IMR-90 (cell line): ENCODE data around the gene GNG5. TPM values are rescaled to one million over a fixed set of nuclear protein-coding genes. Genes with fewer than 3 reads are reported as not detected.

Source experiments
- ATAC-seq: fragments of 200-7000 bp; cut with Tn5 transposase; 2 replicates; pipeline ENCODE4 v1.9.1; 2020; ENCODE audit warnings: low read depth, mild to moderate bottlenecking, moderate library complexity
- BruUV-seq: library from RNA; stranded (reverse); fragments of 400-500 nt; replicated peaks from 2 replicates; lab custom pipeline; 2021; lab: Mats Ljungman, UMichigan
- CTCF ChIA-PET: fragments of 300-600 bp; formaldehyde crosslinking; extraction: SDS; loops from one replicate; lab custom pipeline; 2021; ENCODE audit warnings: antibody characterized with exemption; lab: Yijun Ruan, JAX
- POLR2A ChIA-PET: fragments of 300-600 bp; sonication (Branson Sonifier 250); formaldehyde crosslinking; loops from one replicate; lab custom pipeline; 2022; ENCODE audit warnings: antibody characterized with exemption; ENCODE audit not compliant: unreplicated experiment; lab: Charles Lee
- DNase-seq: peaks from one replicate; pipeline ENCODE4 v3.0.0; 2013
- H2AFZ ChIP-seq: replicated peaks from 2 replicates; pipeline ENCODE3; 2013; ENCODE audit warnings: low read length, mild to moderate bottlenecking; ENCODE audit not compliant: poor library complexity
- H2AK5ac ChIP-seq: 2 replicates; pipeline ENCODE4 v1.6.1; 2013; ENCODE audit warnings: low read depth, low read length, inconsistent platforms
- H2AK9ac ChIP-seq: replicated peaks from 2 replicates; pipeline ENCODE3; 2013; ENCODE audit warnings: mild to moderate bottlenecking, low read depth, low read length, moderate library complexity; ENCODE audit not compliant: poor library complexity
- H2BK120ac ChIP-seq: 2 replicates; pipeline ENCODE4 v1.6.1; 2013; ENCODE audit warnings: low read depth, low read length, inconsistent platforms
- H2BK15ac ChIP-seq: 3 replicates; pipeline ENCODE4 v1.6.1; 2013; ENCODE audit warnings: low read depth, low read length, inconsistent platforms
- H2BK20ac ChIP-seq: 2 replicates; pipeline ENCODE4 v1.6.1; 2013; ENCODE audit warnings: low read depth, mild to moderate bottlenecking, inconsistent platforms, low read length, moderate library complexity
- H2BK5ac ChIP-seq: 2 replicates; pipeline ENCODE4 v1.6.1; 2013; ENCODE audit warnings: mild to moderate bottlenecking, low read depth, low read length, inconsistent platforms; ENCODE audit not compliant: poor library complexity, severe bottlenecking
- H3K14ac ChIP-seq: replicated peaks from 2 replicates; pipeline ENCODE4 v1.6.1; 2013; ENCODE audit warnings: low read depth, low read length, inconsistent platforms
- H3K18ac ChIP-seq: 2 replicates; pipeline ENCODE4 v1.6.1; 2013; ENCODE audit warnings: low read depth, low read length, control low read depth
- H3K23ac ChIP-seq: 2 replicates; pipeline ENCODE4 v1.6.1; 2013; ENCODE audit warnings: low read depth, low read length, inconsistent platforms
- H3K27ac ChIP-seq: 2 replicates; pipeline ENCODE4 v1.5.1; 2013; ENCODE audit warnings: mild to moderate bottlenecking, control low read depth, low read length; ENCODE audit not compliant: insufficient read depth
- H3K27me3 ChIP-seq: 2 replicates; pipeline ENCODE4 v1.6.1; 2013; ENCODE audit warnings: low read length; ENCODE audit not compliant: control insufficient read depth, insufficient read depth
- H3K36me3 ChIP-seq: 2 replicates; pipeline ENCODE4 v1.6.1; 2013; ENCODE audit warnings: low read length, mixed read lengths; ENCODE audit not compliant: control insufficient read depth, insufficient read depth
- H3K4ac ChIP-seq: 2 replicates; pipeline ENCODE4 v1.6.1; 2013; ENCODE audit warnings: low read depth, low read length, inconsistent platforms
- H3K4me1 ChIP-seq: 2 replicates; pipeline ENCODE4 v1.6.1; 2013; ENCODE audit warnings: low read length, mixed read lengths; ENCODE audit not compliant: control insufficient read depth, insufficient read depth
- H3K4me2 ChIP-seq: 2 replicates; pipeline ENCODE4 v1.6.1; 2013; ENCODE audit warnings: low read depth, mild to moderate bottlenecking, control low read depth, low read length, moderate library complexity
- H3K4me3 ChIP-seq: 2 replicates; pipeline ENCODE4 v1.5.1; 2013; ENCODE audit warnings: low read depth, mild to moderate bottlenecking, control low read depth, low read length, moderate library complexity; ENCODE audit not compliant: insufficient read depth
- H3K56ac ChIP-seq: 2 replicates; pipeline ENCODE4 v1.6.1; 2013; ENCODE audit warnings: low read length, inconsistent platforms; ENCODE audit not compliant: insufficient read depth; ENCODE audit errors: extremely low read depth
- H3K79me1 ChIP-seq, 2 experiments: 2 replicates each; pipeline ENCODE4 v1.6.1; 2013; ENCODE audit warnings: low read length in 2 of 2, inconsistent platforms in 1 of 2, low read depth in 1 of 2
- H3K9ac ChIP-seq: 2 replicates; pipeline ENCODE4 v1.6.1; 2013; ENCODE audit warnings: low read depth, low read length, control low read depth
- H3K9me1 ChIP-seq: 2 replicates; pipeline ENCODE4 v1.6.1; 2013; ENCODE audit warnings: low read length, inconsistent platforms; ENCODE audit not compliant: insufficient read depth
- H3K9me3 ChIP-seq: 2 replicates; pipeline ENCODE4 v1.6.1; 2013; ENCODE audit warnings: low read length; ENCODE audit not compliant: control insufficient read depth, insufficient read depth
- H4K20me1 ChIP-seq: 2 replicates; pipeline ENCODE4 v1.6.1; 2013; ENCODE audit warnings: low read length, inconsistent platforms; ENCODE audit not compliant: insufficient read depth
- H4K5ac ChIP-seq: 2 replicates; pipeline ENCODE4 v1.6.1; 2013; ENCODE audit warnings: mild to moderate bottlenecking, low read depth, low read length, control low read depth
- H4K8ac ChIP-seq, 2 experiments: 2 replicates each; pipeline ENCODE4 v1.6.1; 2013; ENCODE audit warnings: low read depth in 2 of 2, low read length in 2 of 2, control low read depth in 1 of 2, inconsistent platforms in 1 of 2
- H4K91ac ChIP-seq: 2 replicates; pipeline ENCODE4 v1.6.1; 2013; ENCODE audit warnings: low read depth, low read length, inconsistent platforms; ENCODE audit not compliant: insufficient read depth
- BHLHE40 ChIP-seq: fragments of 150-350 bp; IDR thresholded peaks from 2 replicates; pipeline ENCODE4 v1.6.1; 2016; ENCODE audit warnings: mild to moderate bottlenecking, low read depth, low read length
- CHD1 ChIP-seq: IDR thresholded peaks from 2 replicates; pipeline ENCODE4 v1.6.1; 2012; ENCODE audit warnings: low read depth, low read length, improper control_type of control experiment
- MAFK ChIP-seq: IDR thresholded peaks from 2 replicates; pipeline ENCODE4 v1.6.1; 2012; ENCODE audit warnings: low read depth, low read length, improper control_type of control experiment
- MAZ ChIP-seq: IDR thresholded peaks from 2 replicates; pipeline ENCODE4 v1.6.1; 2012; ENCODE audit warnings: low read depth, mild to moderate bottlenecking, low read length, improper control_type of control experiment, moderate library complexity, borderline replicate concordance
- MXI1 ChIP-seq: IDR thresholded peaks from 2 replicates; pipeline ENCODE4 v1.6.1; 2012; ENCODE audit warnings: low read depth, mild to moderate bottlenecking, low read length, moderate library complexity, borderline replicate concordance
- NFE2L2 ChIP-seq: fragments of 150-350 bp; IDR thresholded peaks from 2 replicates; pipeline ENCODE4 v1.6.1; 2016; ENCODE audit warnings: low read depth, mild to moderate bottlenecking, low read length
- POLR2A ChIP-seq: IDR thresholded peaks from 2 replicates; pipeline ENCODE4 v1.6.1; 2012; ENCODE audit warnings: mild to moderate bottlenecking, low read depth, low read length
- RAD21 ChIP-seq: IDR thresholded peaks from 2 replicates; pipeline ENCODE4 v1.6.1; 2012; ENCODE audit warnings: low read length, improper control_type of control experiment
- RFX5 ChIP-seq: IDR thresholded peaks from 2 replicates; pipeline ENCODE4 v1.8.0; 2012; ENCODE audit warnings: low read depth, mild to moderate bottlenecking, low read length, moderate library complexity
- SMC3 ChIP-seq: fragments of 150-350 bp; IDR thresholded peaks from 2 replicates; pipeline ENCODE4 v1.6.1; 2016; ENCODE audit warnings: low read depth, mild to moderate bottlenecking, antibody characterized with exemption, low read length, moderate library complexity
- dilution Hi-C: fragments of 300-500 bp; cut with HindIII; formaldehyde crosslinking; loops from one replicate; pipeline ENCODE4 v1.14.3; 2018; ENCODE audit warnings: low sequenced_read_pairs; ENCODE audit not compliant: unreplicated experiment
- in situ Hi-C: fragments of 300-500 bp; cut with MboI; formaldehyde crosslinking; loops from 3 replicates; pipeline ENCODE4 v1.14.3; 2019; ENCODE audit warnings: low sequenced_read_pairs, inconsistent platforms, mixed read lengths
- intact Hi-C: fragments of 100-400 bp; cut with micrococcal nuclease; formaldehyde crosslinking; loops from 2 replicates; pipeline ENCODE4 v1.10.0; 2022
- polyA plus RNA-seq, 3 experiments: library from polyadenylated mRNA; depleted of rRNA; stranded (reverse); fragments of >200 nt; gene quantifications; 2 replicates each; pipeline ENCODE4 v1.2.3, GENCODE V29; 2012; ENCODE audit warnings: low replicate concordance in 1 of 3
- total RNA-seq: library from RNA; depleted of rRNA; stranded (reverse); fragments of >200 nt; gene quantifications from 2 replicates; pipeline ENCODE4 v1.2.3, GENCODE V29; 2012
- TF ChIP-seq, protein P1 (sequence below): fragments of 150-350 bp; IDR thresholded peaks from 2 replicates; pipeline ENCODE4 v1.6.1; 2017; ENCODE audit warnings: mild to moderate bottlenecking, antibody characterized with exemption, low read length, low read depth
- TF ChIP-seq, protein P2 (sequence below): fragments of 150-350 bp; IDR thresholded peaks from 2 replicates; pipeline ENCODE4 v1.6.1; 2016; ENCODE audit warnings: low read depth, mild to moderate bottlenecking, low read length, moderate library complexity, borderline replicate concordance
- TF ChIP-seq, protein P3 (sequence below): conservative IDR thresholded peaks from 2 replicates; pipeline ENCODE4 v1.5.1; 2012; ENCODE audit warnings: mild to moderate bottlenecking, low read depth, low read length, improper control_type of control experiment

The GNG5 gene
- total and polyA plus RNA-seq, 2 of the 4 experiments (the other 2 are of a cell fraction) = 36.4 to 128 TPM

DNA sequence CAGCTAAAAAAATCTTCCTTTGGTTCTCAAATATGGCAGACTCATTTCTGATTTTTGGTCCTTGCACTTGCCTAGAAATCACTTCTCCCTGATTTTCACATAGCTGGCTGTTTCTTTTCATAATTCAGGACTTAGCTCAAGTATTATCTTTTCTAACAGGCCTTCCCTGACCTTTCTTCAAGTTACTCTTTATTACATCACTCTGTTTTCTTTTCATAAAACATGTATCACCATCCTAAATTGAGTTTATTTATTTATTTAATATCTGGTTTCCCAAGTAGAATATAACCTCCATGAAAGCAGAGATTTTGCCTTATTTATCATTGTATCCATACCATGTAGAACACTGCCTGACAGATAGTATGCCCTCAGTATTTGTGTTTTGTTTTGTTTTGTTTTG is 18.2 kb upstream of the GNG5 start:
- no peak overlapping the region for H2AFZ ChIP-seq
- no peak overlapping the region for H4K5ac ChIP-seq
- TF ChIP-seq BHLHE40 (no peak), RFX5 (no peak), MAFK (no peak), NFE2L2 (no peak), MXI1 (no peak), POLR2A (no peak), SMC3 (no peak), RAD21 (no peak), CHD1 (no peak), MAZ (no peak)
- TF ChIP-seq, protein P1, sequence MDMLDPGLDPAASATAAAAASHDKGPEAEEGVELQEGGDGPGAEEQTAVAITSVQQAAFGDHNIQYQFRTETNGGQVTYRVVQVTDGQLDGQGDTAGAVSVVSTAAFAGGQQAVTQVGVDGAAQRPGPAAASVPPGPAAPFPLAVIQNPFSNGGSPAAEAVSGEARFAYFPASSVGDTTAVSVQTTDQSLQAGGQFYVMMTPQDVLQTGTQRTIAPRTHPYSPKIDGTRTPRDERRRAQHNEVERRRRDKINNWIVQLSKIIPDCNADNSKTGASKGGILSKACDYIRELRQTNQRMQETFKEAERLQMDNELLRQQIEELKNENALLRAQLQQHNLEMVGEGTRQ = no peak
- TF ChIP-seq, protein P2, sequence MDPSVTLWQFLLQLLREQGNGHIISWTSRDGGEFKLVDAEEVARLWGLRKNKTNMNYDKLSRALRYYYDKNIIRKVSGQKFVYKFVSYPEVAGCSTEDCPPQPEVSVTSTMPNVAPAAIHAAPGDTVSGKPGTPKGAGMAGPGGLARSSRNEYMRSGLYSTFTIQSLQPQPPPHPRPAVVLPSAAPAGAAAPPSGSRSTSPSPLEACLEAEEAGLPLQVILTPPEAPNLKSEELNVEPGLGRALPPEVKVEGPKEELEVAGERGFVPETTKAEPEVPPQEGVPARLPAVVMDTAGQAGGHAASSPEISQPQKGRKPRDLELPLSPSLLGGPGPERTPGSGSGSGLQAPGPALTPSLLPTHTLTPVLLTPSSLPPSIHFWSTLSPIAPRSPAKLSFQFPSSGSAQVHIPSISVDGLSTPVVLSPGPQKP = no peak
- TF ChIP-seq, protein P3, sequence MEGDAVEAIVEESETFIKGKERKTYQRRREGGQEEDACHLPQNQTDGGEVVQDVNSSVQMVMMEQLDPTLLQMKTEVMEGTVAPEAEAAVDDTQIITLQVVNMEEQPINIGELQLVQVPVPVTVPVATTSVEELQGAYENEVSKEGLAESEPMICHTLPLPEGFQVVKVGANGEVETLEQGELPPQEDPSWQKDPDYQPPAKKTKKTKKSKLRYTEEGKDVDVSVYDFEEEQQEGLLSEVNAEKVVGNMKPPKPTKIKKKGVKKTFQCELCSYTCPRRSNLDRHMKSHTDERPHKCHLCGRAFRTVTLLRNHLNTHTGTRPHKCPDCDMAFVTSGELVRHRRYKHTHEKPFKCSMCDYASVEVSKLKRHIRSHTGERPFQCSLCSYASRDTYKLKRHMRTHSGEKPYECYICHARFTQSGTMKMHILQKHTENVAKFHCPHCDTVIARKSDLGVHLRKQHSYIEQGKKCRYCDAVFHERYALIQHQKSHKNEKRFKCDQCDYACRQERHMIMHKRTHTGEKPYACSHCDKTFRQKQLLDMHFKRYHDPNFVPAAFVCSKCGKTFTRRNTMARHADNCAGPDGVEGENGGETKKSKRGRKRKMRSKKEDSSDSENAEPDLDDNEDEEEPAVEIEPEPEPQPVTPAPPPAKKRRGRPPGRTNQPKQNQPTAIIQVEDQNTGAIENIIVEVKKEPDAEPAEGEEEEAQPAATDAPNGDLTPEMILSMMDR = no peak
- H3K23ac ChIP-seq = no peak overlapping the region
- dilution Hi-C loops (no loop called here), intact Hi-C loops (no loop called here), in situ Hi-C loops (no loop called here)
- ChIA-PET POLR2A (no interaction called here), CTCF (no interaction called here)
- no peaks in the 10 kb centered on the region for H3K79me1 ChIP-seq
- no peak overlapping the region for H2BK120ac ChIP-seq
- H3K4me1 ChIP-seq = no peaks in the 10 kb centered on the region
- no peak overlapping the region for H2BK15ac ChIP-seq
- H3K9me1 ChIP-seq = no peaks in the 10 kb centered on the region
- no peak overlapping the region for H3K14ac ChIP-seq
- H2AK9ac ChIP-seq = no peak overlapping the region
- no peak overlapping the region for H3K4me3 ChIP-seq
- DNase-seq = no peak
- no peaks in the 10 kb centered on the region for H3K27me3 ChIP-seq
- ATAC-seq = no peak
- BruUV-seq = no TSS peak
- H2BK5ac ChIP-seq = no peak overlapping the region
- H2BK20ac ChIP-seq = no peak overlapping the region
- H4K91ac ChIP-seq = no peak overlapping the region
- H4K20me1 ChIP-seq = no peaks in the 10 kb centered on the region
- H3K9ac ChIP-seq = no peak overlapping the region
- H3K56ac ChIP-seq = no peak overlapping the region
- no peak overlapping the region for H2AK5ac ChIP-seq
- H3K18ac ChIP-seq = no peak overlapping the region
- no peak overlapping the region for H3K4me2 ChIP-seq
- H3K9me3 ChIP-seq = no peaks in the 10 kb centered on the region
- no peak overlapping the region for H4K8ac ChIP-seq
- H3K36me3 ChIP-seq = no peaks in the 10 kb centered on the region
- H3K4ac ChIP-seq = no peak overlapping the region
- H3K27ac ChIP-seq = no peak overlapping the region
